Activated CD8-positive, alpha-beta memory T cell treated with anti-CD3 and anti-CD28 coated beads for 48 hours (primary cell): ENCODE data around the gene TPSB2.
"Not testable (repeated sequence)": the region's sequence is repeated elsewhere in the genome, so short reads cannot be mapped to it uniquely, and the experiment has no call there.

Experiments
- DNase-seq, 3 experiments: peaks; one replicate each; pipeline ENCODE4 v3.0.0-alpha.2; 2020; ENCODE audit warnings: low read depth in 2 of 3, low spot score in 2 of 3

TPSB2 gene

GRCh38 chr16:1261131-1261892 lies 31.3 kb upstream of the TPSB2 start:
- no peak for DNase-seq

DNA sequence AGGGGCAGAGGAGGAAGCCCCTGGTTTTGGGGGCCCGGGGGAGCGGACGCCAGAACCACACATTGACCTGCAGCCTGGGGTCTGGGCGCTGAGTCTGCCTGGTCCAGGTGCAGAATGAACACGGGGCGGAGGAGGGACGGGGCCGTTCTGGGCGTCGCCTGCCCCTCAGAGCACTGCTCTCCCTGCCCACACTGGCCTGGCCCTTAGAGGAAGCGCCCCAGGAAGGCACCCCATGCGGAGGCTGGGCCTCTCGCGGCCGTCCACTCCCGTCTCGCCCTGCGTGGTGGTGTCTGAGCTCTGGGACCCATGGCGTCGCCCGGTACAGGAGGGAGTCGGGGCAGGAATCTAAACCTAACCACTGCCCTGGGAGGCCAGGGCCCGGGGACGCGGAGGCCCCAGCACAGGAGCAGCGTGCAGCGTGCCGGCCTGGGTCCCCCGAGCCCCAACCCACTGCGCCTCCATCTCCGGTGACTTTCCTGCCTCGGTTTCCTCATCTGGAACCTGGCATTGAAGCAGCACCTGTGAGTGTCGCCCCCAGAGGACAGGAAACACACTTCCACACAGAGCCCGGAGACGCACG lies 30.2 kb upstream of the TPSB2 start:
- DNase-seq = no peak

- DNase-seq = no peak
Observed at GRCh38 chr16:1259760-1260068, 29.7 kb upstream of the TPSB2 start.

GRCh38 chr16:1258906-1259759 lies 29.1 kb upstream of the TPSB2 start:
- no peak for DNase-seq

DNA sequence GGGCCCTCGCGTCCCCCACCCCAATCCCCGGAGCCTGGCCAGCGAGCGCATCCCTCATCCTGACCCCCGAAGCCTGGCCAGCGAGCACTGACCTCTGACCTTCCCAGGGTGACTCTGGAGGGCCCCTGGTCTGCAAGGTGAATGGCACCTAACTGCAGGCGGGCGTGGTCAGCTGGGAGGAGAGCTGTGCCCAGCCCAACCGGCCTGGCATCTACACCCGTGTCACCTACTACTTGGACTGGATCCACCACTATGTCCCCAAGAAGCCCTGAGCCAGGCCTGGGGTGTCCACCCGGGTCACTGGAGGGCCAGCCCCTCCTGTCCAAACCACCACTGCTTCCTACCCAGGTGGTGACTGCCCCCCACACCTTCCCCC lies 28.2 kb upstream of the TPSB2 start:
- no peak for DNase-seq

DNA sequence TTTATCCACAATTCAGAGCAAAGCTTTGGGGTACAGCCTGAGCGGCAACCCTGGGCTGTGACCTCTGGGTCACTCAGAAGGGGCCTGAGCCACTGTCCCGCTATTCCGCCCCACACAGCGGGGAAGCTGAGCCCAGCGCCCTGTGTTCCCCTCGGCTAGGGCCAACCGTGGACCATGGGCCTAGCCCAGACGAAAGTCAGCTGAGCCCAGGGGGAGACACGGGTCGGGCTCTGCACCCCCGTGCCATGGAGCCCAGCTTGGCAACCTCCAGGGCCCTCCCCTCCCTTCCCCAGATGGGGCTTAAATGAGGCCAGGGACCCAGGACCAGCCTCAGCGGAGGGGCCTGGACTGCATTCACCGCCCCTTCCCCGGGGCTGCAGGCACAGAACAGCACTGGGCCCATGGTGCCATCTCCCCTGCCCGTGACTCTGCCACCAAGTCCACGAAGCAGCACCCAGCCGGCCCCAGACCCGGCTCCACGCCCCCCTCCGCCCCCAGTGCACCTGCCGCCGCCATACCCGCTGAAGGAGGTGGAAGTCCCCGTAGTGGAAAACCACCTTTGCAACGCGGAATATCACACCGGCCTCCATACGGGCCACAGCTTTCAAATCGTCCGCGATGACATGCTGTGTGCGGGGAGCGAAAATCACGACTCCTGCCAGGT lies 27.7 kb upstream of the TPSB2 start:
- DNase-seq = no peak

DNA sequence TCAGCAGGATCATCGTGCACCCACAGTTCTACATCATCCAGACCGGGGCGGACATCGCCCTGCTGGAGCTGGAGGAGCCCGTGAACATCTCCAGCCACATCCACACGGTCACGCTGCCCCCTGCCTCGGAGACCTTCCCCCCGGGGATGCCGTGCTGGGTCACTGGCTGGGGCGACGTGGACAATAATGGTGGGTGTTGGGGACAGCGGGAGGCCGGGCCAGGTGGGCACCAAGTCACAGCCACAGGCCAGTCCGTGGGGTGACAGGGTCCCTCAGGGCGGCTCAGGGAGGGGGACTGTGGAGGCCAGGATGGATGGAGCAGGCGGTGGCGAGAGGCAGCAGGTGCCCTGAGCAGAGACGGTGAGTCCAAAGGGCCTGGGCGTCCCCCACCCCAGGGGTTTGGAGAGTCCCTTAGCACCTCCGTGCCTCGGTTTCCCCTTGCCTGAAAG lies 26.9 kb upstream of the TPSB2 start:
- no peak for DNase-seq

DNA sequence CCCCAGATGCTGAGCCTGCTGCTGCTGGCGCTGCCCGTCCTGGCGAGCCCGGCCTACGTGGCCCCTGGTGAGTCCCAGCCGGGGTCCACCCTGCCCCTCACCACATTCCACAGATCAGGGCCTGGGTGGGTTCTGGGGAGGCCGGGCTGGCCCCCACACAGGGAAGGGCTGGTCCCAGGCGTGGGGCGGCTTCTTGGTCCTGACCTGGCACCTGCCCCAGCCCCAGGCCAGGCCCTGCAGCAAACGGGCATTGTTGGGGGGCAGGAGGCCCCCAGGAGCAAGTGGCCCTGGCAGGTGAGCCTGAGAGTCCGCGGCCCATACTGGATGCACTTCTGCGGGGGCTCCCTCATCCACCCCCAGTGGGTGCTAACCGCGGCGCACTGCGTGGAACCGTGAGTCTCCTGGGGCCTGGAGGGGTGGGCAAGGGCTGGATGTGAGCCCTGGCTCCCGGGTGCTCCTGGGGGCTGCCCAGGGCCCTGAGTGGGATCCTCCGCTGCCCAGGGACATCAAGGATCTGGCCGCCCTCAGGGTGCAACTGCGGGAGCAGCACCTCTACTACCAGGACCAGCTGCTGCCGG lies 26.4 kb upstream of the TPSB2 start:
- not testable (repeated sequence) for DNase-seq

GRCh38 chr16:1255276-1256122 lies 25.5 kb upstream of the TPSB2 start, which contains the start of gene TPSD1:
Gene TPSD1 (plus strand): TSS chr16:1256069. CDS start chr16:1256281, 212 bp downstream.
- DNase-seq = not testable (repeated sequence)

DNA sequence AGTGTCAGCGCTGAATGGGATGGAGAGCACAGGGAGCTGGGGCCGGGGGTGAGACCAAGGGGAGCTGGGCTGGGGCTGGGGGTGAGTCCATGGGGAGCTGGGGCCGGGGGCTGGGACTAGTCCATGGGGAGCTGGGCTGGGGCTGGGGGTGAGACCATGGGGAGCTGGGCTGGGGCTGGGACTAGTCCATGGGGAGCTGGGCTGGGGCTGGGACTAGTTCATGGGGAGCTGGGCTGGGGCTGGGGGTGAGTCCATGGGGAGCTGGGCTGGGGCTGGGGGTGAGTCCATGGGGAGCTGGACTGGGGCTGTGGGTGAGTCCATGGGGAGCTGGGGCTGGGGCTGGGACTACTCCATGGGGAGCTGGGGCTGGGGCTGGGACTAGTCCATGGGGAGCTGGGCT lies 24.8 kb upstream of the TPSB2 start:
- DNase-seq = not testable (repeated sequence)

GRCh38 chr16:1253701-1254364 lies 23.8 kb upstream of the TPSB2 start:
- DNase-seq = not testable (repeated sequence)

DNA sequence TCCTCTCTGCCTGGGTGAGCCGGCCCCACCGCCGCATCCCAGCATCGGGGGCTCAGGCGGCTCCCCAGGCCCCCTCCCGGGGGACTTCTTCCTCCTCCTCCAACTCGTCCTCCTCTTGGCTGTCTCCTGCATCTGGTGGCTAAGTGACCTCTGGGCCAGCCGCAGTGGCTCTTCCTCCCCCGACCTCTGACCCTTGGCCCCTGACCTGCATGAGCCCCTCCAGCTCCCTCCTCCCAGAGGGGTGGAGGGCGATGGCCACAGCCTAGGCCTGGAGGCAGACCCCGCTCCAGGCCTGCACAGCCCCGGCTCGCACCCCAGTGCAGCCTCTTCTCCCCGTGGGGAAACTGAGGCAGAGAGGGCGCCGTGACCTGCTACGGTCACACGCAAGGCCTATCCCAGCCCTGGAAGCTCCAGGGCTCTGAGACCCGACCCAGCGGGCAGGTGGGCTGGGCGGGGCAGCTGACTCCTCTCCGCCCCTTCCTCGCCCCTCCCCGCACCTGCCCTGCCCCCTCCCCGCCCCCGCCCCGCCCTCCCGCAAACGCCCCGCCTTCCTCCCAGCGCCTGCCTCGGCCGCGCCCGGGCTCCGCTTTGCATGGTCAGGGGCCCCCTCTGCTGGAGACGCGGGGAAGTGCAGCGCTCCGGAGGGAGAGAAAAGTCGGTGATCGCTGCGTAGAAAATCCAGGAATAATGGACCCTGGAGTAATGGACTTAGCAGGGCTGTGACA lies 19.2 kb upstream of the TPSB2 start:
- not testable (repeated sequence) for DNase-seq

GRCh38 chr16:1247903-1248537 lies 18.0 kb upstream of the TPSB2 start:
- DNase-seq = not testable (repeated sequence)

DNA sequence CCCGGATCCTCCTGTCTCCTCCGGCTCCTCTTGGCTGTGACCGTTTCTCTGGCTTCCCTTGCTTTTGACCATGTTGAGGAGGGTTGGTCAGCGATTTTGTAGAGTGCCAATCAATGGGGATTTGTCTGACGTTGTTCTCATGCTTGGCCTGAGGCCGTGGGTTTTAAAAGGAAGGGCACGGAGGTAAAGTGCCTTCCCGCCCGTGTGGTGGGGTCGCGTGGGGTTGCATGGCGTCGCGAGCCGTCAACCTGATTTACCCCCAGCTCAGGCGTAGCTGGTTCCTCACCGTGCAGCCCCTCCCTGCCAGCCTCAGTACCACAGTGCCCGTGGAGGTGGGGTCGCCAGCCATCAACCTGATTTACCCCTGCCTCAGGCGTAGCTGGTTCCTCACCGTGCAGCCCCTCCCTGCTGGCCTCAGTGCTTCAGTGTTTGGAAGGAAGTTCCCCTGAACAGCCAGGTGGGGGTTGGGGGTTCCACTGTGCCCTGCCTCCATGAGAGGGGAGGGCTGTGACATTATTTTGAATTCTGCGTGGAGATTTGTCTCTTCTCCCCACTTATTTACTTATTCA lies 15.6 kb upstream of the TPSB2 start:
- no peak for DNase-seq

DNA sequence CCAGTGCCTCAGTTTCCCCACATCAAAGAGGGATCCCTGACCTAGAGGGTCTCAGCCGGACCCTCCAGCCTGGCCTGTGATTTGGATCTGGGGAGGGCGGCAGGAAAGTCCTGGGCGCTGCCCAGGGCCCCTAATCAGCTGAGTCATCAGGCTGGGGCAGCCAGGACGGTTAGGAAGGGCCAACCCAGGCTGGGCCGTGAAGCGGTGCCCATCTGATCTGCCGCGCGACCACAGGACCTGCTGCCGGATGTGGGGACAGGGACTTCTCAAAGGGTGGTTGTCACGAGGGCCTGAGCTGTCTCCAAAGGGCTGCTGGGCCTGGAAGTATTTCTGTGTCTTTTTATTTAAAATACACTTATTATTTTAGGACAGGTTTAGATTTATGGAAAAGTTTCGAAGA lies 14.9 kb upstream of the TPSB2 start:
- DNase-seq = no peak

- DNase-seq = not testable (repeated sequence)
Observed at GRCh38 chr16:1243907-1244850, 14.2 kb upstream of the TPSB2 start.

DNA sequence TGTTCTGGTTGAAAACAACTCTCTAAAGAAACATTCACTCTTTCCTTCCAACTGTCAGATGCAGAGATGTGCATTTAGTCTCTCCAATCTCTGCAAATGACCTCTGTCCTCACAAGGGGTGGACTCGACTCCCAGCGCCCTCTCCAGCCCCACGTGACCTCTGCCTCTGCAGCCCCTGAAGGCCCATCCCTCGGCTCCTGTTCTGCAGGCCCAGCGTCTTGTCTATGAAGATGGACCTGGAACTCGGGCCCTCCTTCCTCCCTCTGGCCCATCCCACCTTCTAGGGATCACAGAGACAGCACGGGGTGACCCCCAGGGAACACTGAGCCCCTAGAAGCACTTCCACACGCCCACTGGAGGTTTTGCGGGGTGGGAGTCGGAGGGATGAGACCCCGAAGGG lies 13.4 kb upstream of the TPSB2 start:
- DNase-seq = not testable (repeated sequence)
